ENCODE measurements around the gene RAD51C. TPM values are rescaled to one million over a fixed set of nuclear protein-coding genes. Genes with fewer than 3 reads are reported as not detected.

RAD51C gene
- total RNA-seq, 1 donor from 2014 or later: 48.7 TPM

DNA sequence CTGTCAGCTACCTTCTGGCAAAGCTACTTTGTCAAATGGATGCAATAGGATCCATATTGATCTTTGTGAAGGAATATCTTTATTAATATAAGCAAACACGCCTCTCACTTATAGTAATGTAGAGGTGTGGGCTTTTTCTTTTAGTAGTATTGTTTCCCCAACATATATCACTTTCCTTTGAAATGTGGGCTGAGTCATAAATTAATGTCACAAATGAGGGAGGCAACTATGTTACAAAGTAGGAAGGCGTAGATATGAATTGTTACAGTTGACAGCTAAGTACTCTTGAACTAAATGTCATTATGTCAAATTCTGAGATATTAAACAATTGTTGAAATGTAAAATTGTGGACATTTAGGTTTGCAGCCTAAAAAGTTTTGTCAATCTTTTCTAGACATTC lies 60.6 kb downstream of the RAD51C start:
- TF ChIP-seq, protein P1, sequence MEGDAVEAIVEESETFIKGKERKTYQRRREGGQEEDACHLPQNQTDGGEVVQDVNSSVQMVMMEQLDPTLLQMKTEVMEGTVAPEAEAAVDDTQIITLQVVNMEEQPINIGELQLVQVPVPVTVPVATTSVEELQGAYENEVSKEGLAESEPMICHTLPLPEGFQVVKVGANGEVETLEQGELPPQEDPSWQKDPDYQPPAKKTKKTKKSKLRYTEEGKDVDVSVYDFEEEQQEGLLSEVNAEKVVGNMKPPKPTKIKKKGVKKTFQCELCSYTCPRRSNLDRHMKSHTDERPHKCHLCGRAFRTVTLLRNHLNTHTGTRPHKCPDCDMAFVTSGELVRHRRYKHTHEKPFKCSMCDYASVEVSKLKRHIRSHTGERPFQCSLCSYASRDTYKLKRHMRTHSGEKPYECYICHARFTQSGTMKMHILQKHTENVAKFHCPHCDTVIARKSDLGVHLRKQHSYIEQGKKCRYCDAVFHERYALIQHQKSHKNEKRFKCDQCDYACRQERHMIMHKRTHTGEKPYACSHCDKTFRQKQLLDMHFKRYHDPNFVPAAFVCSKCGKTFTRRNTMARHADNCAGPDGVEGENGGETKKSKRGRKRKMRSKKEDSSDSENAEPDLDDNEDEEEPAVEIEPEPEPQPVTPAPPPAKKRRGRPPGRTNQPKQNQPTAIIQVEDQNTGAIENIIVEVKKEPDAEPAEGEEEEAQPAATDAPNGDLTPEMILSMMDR (conservative IDR thresholded peaks at IDR 0.05): no peak
- no peak for DNase-seq (ENCODE audit: low read depth, low spot score)
- H3K36me3 Mint-ChIP-seq (ENCODE audit: low read depth): no peaks in the 10 kb centered on the region
- peaks cover 7% of the 10 kb centered on the region for H3K27me3 Mint-ChIP-seq (ENCODE audit: low read depth)
- no peaks in the 10 kb centered on the region for H3K9me3 Mint-ChIP-seq
- no peak overlapping the region for H3K27ac Mint-ChIP-seq (ENCODE audit: unreplicated experiment)
- H3K4me1 Mint-ChIP-seq: peaks cover 15% of the 10 kb centered on the region
- peak overlapping the region; percentile 0 for H3K4me3 Mint-ChIP-seq

DNA sequence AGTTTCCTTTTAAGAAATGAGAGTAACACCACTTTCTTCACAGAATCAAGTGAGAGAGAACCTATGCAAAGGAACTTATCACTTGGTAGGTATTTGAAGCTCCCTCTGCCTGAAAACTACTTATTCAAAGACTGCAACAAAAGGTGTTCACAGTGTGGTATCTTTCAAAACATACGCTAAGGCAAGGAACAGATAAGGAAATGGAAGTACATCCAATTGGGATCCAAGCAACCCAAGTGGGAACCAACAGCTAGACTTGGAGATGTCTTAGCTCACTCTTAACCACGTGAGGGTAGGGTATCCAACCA lies 62.8 kb downstream of the RAD51C start:
- no peaks in the 10 kb centered on the region for H3K36me3 Mint-ChIP-seq (ENCODE audit: low read depth)
- TF ChIP-seq, protein P1 (conservative IDR thresholded peaks at IDR 0.05): no peak
- H3K4me1 Mint-ChIP-seq: peaks cover 15% of the 10 kb centered on the region
- DNase-seq (ENCODE audit: low read depth, low spot score): no peak
- H3K4me3 Mint-ChIP-seq: peak overlapping the region; percentile 93
- H3K9me3 Mint-ChIP-seq: no peaks in the 10 kb centered on the region
- peaks cover 7% of the 10 kb centered on the region for H3K27me3 Mint-ChIP-seq (ENCODE audit: low read depth)
- no peak overlapping the region for H3K27ac Mint-ChIP-seq (ENCODE audit: unreplicated experiment)

DNA sequence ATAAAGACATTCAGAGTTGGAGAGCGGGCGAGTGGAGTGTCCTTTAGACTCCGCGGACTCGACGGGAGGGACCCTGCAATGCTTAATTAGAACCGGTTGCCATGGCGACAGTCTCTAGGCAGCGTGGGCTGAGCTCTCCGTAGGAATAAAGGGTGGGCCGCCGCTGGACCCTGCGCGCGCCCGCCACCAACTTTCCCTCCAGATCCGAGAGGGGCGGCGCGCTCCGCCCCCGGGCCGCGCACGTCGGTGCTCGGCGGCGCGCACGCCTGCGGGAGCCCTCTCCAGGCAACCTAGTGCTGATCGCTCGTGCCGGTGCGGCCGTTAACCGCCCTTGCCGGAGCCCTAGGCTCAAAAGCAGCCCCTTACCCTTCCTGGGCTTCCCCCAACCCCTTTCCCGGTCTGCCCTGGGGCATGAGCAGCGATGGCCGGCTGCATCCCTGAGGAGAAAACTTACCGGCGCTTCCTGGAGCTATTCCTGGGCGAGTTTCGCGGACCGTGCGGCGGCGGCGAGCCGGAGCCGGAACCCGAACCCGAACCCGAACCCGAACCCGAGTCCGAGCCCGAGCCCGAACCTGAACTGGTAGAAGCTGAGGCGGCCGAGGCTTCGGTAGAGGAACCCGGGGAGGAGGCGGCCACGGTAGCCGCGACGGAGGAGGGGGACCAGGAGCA lies 63.3 kb downstream of the RAD51C start, which contains the start of gene PPM1E:
Gene PPM1E (plus strand): TSS at position 278 of the 669 bp plus-strand sequence.
- H3K36me3 Mint-ChIP-seq (ENCODE audit: low read depth): no peaks in the 10 kb centered on the region
- peak within 1 kb of the TSS; percentile 98 for H3K27ac Mint-ChIP-seq (ENCODE audit: unreplicated experiment)
- peak within 1 kb of the TSS; percentile 97 for H3K4me3 Mint-ChIP-seq
- peaks cover 15% of the 10 kb centered on the region for H3K4me1 Mint-ChIP-seq
- TF ChIP-seq, protein P1 (conservative IDR thresholded peaks at IDR 0.05): no peak
- H3K9me3 Mint-ChIP-seq: no peaks in the 10 kb centered on the region
- peaks cover 7% of the 10 kb centered on the region for H3K27me3 Mint-ChIP-seq (ENCODE audit: low read depth)
- peak; percentile 91 for DNase-seq (ENCODE audit: low read depth, low spot score)

GRCh38 chr17:58756246-58757161 lies 64.1 kb downstream of the RAD51C start:
- DNase-seq (ENCODE audit: low read depth, low spot score): peak; percentile 32
- peak overlapping the region; percentile 97 for H3K4me3 Mint-ChIP-seq
- H3K36me3 Mint-ChIP-seq (ENCODE audit: low read depth): peaks cover 1% of the 10 kb centered on the region
- H3K9me3 Mint-ChIP-seq: no peaks in the 10 kb centered on the region
- peaks cover 4% of the 10 kb centered on the region for H3K27me3 Mint-ChIP-seq (ENCODE audit: low read depth)
- TF ChIP-seq, protein P1 (conservative IDR thresholded peaks at IDR 0.05): no peak
- H3K27ac Mint-ChIP-seq (ENCODE audit: unreplicated experiment): peak overlapping the region; percentile 98
- peaks cover 15% of the 10 kb centered on the region for H3K4me1 Mint-ChIP-seq

DNA sequence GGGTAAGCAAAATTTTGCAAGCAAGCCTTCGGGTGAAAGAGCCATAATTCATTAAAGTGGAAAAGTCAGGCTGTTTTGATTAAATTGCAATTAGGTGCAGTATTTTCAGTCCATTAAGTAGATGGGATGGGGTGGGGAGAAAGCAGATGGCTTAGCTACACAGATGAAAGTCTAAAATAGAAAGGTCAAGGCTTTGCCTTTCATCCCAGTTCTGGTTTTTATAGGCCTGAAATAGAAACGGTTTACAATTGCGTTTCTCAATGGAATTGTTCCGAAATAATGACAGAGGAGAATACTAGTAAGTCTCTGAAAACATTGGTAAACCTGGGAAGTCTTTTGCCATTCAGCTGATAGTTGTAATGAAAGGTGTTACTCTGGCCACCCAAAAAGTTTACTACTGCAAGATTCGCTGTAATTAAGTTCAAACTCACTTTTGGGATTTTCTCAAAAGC lies 64.8 kb downstream of the RAD51C start:
- Mint-ChIP-seq H3K27ac (ENCODE audit: unreplicated experiment) (no peak overlapping the region), H3K4me3 (peak overlapping the region; percentile 97), H3K36me3 (ENCODE audit: low read depth) (peaks cover 3% of the 10 kb centered on the region), H3K4me1 (peaks cover 15% of the 10 kb centered on the region), H3K9me3 (no peaks in the 10 kb centered on the region), H3K27me3 (ENCODE audit: low read depth) (peaks cover 4% of the 10 kb centered on the region)
- TF ChIP-seq, protein P1 (conservative IDR thresholded peaks at IDR 0.05): no peak
- DNase-seq (ENCODE audit: low read depth, low spot score): no peak

Data from neural crest cell (in vitro differentiated cells).